Renal pelvis (tissue), 4 donors: ENCODE data around the gene GPC3. TPM values are rescaled to one million over a fixed set of nuclear protein-coding genes. Genes with fewer than 3 reads are reported as not detected.

Experiments
- DNase-seq: peaks from one replicate; pipeline ENCODE4 v3.0.0-alpha.2; 2013
- polyA plus RNA-seq, 3 donors: library from polyadenylated mRNA; unstranded; fragments of 120-200 nt; gene quantifications; one replicate each; pipeline ENCODE4 v1.2.1, GENCODE V29; 2013; ENCODE audit not compliant: insufficient read length in 3 of 3

The GPC3 gene
- polyA plus RNA-seq, 3 donors = 934 to 1,259 (median 988) TPM

DNA sequence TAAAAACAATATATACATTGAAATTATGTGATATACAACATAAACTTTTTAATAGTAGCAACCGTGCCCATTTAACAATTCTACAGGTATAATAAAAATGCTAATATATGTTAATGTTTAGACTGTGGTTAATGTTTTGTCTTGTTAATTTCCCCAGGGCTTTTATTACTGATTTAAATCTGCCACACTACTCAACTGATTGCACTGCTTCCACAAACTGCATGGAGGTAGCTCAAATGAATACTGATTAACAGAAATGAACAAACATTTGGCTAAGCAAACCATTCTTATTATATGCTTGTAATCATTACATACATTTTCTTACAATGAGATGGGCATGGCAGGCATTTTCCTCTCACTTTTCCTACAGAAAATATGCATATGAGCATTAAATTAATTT is 275.9 kb downstream of the GPC3 start:
- DNase-seq = no peak

DNA sequence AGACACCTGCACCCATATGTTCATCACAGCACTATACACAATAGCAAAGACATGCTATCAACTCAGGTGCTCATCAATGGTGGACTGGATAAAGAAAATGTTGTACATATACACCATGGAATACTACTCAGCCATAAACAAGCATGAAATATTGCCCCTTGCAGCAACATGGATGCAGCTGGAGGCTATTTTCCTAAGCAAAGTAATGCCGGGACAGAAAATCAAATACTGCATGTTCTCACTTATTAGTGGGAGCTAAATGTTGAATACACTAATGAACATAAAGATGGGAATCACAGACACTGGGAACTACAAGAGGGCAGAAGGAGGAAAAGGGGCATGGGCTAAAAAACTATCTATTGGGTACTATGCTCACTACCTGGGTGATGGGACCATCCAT is 278.5 kb downstream of the GPC3 start:
- no peak for DNase-seq

DNA sequence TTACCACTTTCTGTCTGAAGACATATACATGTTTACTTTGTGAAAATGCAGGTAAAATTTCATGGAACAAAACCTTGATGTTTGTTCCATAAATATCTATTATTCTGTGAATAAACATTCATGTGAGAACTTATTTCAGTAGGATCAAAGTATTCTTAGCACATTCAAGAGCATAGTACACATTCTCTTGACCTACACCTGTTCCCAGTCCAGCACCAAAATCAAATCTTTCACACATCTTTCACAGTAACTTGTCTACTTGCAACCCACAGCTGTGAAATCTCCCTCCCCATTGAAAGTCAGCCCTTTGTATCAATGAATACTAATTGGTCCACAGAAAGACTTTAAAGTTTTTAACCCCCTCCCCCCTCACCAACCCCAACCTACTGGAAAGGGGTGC is 283.2 kb downstream of the GPC3 start:
- no peak for DNase-seq

DNA sequence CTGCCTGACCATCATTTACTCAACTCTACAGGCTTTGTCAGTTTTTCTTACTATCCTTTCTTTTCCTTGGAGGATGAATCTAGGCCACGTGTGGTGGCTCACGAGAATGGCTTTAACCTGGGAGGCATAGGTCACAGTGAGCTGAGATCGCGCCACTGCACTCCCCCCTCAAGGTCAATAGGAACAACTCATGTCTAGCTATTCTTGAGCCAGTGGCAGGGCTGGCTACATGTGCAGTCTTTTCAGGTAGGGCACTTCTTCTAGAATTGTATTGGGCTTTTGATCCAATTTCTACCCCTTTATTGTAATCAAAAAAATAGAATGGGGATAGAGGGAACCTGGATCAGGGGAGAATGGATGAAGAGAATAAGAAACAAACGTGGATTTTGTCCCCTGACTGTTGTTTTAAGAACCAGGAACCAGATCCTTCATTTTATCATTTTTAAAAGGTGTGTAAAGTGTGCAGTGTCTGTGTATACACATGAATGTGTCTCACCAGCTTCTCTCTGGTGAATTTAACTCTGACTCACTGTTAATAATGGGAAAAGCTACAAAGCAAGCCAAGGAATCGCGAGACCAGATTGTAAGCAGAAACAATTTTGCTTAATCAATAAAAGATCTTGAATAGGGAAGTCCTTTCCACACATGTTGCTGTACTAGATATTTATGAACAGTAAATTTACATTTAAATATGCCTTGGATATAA is 286.2 kb downstream of the GPC3 start:
- no peak for DNase-seq

DNA sequence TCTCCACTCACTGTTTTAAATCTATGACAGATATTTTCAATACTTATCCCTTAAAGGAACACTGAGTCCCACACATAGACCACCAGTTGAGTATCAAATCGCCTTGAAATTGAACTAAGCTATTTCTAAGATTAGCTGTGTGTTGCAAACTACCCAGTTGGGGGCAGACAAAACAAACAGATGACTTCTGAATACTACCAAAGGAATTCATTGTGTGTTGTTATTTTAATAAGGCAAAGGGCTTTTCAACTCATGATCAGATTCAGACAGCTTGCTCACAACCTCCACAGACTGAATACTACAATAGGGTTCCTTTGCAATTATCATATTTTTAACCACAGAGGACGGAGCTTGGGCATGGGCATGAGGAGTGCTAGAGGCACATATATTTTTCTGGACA is 287.1 kb downstream of the GPC3 start:
- DNase-seq = no peak

DNA sequence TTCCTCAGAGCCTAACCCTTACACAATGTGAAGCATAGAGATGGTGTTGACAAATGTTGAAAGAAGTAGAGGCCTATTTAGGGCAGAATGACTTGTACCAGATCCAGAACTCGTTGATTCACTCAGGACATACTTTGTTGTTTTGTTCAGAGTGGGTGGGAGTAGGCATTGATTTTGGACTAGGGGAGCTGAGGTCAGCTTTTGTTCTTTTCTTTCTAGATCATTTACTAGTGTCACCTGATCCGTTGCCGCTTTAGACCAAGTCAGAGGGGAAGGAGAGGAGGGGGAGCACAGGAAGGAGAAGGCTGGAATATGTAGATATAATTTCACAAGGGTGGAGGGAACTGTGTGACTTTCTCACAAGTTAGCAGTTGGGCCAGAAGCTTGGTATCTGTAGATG is 287.7 kb downstream of the GPC3 start:
- DNase-seq = no peak

DNA sequence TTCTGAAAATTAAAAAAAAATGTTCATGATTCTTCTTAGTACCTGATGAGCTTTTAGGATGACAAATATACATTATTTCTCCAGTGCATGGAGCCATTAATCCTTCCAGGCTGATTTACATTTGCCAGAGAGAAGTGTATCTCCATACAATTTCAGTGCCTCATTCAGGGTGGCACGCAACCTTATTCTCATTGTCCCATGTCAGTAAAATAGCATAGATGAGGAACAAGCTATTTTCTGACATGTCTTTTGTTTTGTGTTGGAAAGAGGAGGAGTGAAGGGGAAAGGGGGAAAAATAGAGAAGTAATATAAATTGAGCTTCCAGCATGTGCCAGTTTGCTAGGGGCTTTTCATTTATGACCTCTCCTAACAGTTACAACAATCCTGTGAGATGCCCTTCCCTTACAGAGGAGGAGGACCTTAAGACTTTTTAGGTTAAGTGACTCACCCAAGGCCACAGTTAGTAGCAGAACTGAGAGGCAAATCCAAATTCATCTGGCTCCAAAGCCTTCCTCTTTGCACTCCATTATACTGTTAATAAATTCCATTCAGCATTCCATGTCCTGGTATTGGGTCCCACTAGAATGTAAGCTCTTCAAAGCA is 295.3 kb downstream of the GPC3 start:
- DNase-seq = no peak

DNA sequence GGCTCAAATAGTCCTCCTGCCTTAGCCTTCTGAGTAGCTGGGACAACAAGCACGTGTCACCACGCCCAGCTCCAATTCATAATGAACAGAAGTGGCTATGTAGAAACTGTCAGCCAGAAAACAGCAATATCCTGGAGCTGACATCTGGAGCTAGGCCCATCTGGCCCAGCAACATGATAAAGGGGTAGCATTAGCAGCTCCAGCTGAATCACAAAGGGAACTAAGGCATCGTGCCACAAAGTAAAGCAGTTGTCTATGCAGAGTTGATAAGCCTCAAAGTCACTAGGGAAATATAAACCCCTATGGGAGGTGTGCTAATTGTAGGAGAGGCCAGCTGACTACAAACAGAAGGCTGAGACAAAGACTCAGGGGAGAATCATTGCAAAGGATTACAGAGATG is 299.6 kb downstream of the GPC3 start:
- no peak for DNase-seq

DNA sequence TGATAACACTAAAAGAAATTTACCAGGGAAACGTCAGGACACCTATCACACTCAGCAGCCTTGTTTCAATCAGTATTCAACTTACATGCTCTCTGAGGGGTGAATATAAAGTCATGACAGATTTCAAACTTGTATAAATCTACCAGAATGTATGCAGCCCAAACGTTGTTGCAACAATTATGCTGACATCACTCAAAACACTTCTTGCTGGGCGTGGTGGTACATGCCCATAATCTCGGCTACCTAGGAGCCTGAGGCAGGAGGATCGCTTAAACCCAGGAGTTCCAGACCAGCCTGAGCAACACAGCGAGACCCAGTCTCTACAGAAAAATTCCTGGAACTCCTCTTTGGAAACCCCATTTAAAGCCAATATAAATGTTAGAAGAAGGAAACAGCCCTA is 303.5 kb downstream of the GPC3 start:
- DNase-seq = no peak

DNA sequence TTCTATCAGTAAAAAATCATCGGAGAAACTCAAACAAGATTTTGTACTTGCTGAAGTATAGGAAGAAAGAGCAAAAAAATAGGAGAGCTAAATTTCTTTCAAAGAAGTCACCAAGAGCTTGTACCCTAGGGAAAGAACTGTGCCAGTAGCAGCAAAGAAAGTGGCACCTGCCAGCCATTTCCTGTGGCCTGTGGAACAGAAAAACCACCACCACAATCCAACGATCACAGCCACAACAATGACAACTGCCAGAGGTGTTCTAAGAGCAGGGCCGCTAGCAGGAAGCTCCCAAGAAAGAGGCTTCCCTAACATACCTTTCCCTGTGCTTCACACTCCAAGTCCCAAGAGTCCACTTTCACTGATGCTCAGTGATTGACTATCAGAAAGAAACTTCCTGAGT is 304.0 kb downstream of the GPC3 start:
- no peak for DNase-seq

DNA sequence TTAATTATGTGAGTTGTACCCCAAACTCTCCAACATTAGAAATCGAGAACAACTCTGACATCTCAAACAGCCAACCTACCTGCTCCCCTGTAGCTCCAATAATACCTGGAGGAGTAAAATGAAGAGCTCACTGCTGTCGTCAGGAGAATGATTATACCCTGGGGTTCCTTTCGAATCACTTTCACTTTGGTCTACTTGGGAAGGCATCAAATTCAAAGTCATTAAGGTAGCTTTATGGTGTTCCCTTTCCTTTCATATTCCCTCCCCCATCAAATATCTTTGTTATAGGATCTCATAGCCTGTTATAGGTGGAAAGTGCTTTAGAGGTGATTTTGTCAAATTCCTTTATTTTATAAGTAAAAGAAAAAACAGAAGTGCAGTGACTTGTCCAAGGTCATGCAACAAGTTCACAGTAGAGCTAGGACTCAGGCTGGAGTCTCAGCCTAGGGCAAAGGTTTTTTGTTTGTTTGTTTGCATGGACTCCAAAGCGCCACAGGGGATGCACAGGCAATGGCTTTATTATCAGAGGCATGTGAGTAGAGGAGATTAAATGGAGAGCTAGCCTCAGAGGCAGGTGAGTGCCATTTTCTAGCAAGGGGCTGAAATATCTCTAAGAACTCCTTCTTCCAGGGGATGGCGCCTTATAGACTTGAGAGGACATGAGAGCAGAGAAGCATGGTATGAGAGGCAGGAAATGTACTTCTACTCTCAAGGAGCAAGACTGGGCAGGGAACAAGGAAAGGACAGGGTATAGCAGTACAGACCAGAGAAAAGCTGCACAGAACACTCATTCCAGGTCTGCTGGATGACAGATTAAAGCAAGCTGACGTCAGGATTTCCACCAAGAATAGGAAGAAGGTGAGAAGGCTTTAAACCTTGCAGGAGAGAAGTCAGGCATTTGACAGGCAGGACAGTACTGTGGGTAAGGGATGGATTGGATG is 308.0 kb downstream of the GPC3 start:
- no peak for DNase-seq

DNA sequence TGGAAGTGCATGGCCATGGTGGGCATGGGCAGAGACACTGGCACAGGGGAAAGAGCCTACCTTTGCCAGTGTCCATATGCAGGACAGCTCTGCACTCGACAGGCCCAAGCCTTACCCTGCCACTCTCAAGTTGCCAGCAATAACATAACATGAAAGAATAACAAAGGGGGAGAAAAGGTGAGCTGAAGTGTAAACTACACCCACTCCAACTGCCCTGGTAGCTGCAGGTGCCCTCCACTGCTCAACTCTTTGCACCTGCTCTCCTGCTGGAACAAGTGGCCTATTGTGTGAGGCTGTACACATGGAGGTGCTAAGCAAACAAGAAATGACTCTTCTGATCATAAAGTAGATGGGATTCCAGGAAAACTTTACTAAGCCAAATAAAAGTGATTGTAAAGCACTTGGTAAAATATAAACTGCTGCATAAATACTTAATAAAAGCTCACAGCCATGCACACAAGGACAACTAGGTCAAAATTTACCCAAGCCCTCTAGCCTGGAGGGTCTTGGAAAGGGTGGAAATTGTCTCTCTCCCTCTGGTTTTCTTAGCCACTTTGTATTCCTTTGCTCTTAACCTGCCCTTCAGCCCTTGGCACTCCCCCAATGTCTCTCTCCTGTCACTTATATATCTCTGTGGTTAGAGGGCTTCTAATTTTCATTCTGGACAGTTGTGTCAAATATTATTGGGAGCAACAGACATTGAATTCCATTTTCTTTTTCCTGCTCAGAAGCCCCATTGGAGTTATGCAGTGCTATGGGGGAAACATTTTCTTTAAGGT is 308.9 kb downstream of the GPC3 start:
- no peak for DNase-seq

DNA sequence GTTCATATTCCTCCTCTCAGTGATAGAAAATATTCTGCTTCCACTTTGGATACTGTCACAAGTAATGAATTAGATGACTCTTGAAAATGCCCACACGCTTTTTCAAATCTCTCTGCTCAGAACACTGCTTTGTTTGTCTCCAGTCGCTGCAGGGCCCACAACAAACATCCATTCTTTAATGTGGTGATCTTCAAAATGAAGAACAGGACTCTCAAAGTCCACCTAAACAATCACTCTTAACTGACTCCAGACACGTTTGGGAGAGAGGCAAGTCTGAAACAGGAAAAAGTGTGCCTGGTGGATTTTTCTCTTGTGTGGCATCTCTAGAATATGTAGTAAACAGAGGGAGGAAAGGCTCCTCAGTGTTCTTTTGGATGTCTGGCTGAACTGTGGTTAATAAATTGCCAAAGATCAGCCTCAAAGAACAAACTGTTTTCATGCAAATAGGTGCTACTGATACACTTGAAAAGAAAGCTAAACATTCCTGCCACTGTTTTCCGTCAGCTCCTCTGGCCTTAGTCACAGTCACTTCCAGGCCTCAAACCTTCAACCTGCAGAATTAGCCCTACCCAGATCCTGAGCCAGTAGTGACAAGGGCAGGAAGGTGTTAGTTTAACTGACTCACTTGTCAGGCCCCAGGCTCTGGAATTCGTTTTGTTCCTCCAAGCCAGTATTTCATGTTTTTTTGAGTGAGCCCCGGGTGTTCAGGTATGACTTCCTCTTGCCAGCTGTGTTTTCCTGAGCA is 310.5 kb downstream of the GPC3 start:
- no peak for DNase-seq

DNA sequence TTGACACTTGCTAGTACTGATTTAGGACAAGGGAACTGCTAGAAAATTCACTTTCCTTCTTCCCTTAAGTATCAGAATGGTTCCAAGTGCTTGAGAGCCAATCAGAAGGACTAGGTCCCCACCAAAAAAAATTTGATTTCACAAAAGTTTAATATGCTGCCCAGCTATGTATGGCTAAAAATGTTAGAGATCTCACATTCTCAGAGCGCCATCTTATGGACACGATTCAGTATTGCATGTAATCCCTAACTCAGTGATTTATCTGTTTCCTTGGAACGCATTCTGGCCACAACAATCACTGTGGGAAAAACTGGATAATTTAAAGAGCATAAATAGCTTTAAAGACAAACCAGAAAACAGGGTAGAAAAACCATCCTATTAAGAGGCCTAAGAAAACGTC is 315.0 kb downstream of the GPC3 start:
- DNase-seq = peak; percentile 46

DNA sequence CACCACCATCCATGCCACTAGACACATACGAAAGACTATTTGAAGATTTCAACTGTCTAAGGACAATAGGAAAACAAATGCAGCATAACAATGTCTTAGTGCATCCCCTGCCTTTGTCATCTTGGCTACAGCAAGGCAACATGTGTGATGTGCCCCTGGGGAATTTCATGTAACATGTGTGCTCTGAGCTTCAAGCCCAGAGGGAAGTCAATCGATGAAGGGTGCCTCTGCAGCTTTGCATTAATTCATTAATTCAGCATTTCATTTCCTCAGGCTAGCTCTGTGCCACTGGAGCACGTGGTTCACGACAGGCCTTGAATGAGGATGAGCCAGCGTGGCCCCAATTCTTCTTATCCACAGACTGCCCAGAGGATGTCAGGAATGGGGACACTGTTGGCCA is 316.2 kb downstream of the GPC3 start:
- no peak for DNase-seq

DNA sequence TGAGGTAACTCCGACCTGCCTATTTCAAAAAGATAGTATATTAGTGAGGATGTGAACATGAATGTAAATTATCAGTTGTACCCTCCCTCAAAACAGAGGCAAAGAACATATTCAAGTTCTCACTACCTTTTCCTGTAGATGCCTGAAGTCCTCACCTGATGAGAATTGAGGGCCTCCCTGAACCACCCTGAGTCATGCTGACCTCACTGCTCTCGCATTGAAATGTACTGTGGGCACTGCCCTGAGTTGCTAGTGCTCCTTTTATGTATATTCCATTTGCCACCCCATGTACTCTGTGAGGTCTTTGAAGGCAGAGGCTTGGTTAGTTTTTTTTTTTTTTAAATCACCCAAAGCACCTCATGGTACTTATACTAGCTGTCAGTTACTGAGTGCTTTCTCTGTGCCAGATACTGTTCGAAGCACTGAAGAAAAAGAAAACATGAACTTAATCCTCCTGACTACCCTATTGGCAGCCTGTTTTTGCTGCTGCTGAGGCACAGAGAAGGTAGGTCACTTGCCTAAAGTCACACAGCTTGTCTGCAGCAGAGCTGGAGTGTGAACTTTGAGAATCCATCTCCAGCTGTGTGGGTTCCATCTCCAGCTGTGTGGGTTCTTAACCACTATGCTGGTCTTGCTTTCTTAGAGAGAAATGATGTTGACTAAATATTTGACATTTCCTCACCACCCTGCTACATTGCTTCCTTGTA is 317.0 kb downstream of the GPC3 start:
- DNase-seq = no peak

DNA sequence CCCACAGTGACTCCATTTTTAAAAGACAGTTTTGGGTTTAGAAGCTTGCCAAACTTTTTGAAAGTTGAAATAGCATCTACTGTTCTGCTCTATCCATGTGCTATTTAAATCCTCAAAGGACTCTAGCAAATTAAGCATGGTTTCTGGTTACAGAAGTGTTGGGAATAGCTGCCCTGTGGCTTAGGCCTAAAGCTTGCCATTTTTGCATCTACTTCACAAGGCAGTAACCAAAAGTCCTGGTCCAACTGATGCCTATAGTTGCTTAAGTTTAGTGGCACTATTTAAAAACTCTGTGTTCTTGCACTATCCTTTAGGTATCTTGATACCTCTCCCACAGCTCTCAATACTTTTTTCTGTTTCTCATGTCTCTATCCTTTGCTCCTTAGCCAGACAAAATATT is 319.1 kb downstream of the GPC3 start:
- no peak for DNase-seq

DNA sequence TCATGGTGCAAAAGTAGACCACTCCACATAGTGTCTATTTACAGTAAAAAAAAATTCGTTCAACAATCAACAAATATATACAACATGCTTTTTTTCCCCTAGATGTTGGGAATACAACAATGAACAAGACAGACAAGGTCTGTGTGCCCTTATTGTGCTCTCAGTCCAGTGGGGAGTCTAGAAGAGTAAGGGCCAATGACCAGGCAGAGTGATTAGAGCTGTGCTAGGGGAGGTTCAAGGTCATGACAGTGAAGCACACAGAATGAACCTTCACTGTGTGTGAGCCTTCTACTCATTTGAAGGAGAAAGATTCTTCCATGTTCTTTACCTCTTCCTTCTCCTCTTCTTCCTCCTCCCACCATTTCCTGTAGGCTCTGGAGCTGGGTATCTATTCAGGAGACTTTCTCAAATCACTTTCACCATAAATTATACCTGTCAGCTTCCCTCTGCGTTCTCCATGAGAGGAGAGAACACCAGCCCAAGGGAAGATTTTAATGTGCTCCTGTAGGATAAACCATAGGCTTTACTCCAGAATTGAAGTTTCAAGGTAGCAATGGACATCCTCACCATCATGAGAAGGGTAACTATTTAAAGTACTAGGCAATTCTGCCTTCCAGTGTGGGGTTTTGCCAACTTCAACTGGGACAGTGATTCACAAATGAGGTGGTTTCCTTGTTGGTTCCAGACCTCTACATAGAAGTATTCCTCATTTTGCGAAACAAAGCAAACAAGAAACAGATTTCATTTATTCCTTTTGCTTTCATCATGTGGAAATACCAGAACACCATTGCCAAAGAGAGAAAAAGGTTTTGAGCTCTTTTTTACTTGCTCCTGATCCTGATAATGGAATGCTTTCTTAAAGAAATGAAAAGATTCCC is 323.2 kb downstream of the GPC3 start:
- DNase-seq = no peak

DNA sequence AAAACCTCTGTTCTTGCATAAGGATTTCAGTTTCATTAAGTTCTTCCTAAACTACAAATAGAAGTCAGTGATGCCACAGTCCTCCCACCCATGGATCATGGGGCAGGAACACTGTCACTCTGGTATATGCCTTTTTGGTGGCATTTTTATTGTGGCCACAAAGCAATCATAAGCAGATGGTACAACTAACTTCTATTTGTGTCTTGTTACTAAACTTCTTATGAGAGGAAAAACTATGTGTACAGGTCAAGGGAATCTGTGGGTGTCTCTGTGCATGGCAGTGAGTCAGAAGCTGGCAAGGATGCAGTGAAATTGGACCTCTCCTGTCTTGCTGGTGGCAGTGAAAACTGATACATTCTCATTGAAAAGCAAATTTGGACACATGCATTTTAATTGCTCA is 325.1 kb downstream of the GPC3 start:
- no peak for DNase-seq
